HL-60 (cell line): ENCODE data around the gene KCNK18.

ENCODE experiments used
- DNase-seq, 2 experiments: peaks; one replicate each; pipeline ENCODE4 v3.0.0-alpha.2; 2010 to 2020; ENCODE audit warnings: low read depth in 1 of 2, low spot score in 1 of 2
- H3K27ac ChIP-seq: fragments of 250-450 bp; sonication (Bioruptor Pico); replicated peaks from 2 replicates; pipeline ENCODE4 v1.5.1; 2020; ENCODE audit warnings: mild to moderate bottlenecking, moderate library complexity
- H3K27me3 ChIP-seq: fragments of 250-450 bp; sonication (Bioruptor Pico); 2 replicates; pipeline ENCODE4 v1.5.1; 2021; ENCODE audit warnings: mild to moderate bottlenecking, moderate library complexity; ENCODE audit not compliant: insufficient read depth, poor library complexity, severe bottlenecking
- H3K4me3 ChIP-seq: replicated peaks from 2 replicates; pipeline ENCODE4 v1.5.1; 2011; ENCODE audit warnings: mild to moderate bottlenecking, control low read depth, low read length; ENCODE audit not compliant: insufficient read depth
- GABPA ChIP-seq: IDR thresholded peaks from 2 replicates; pipeline ENCODE4 v1.6.1; 2012; ENCODE audit warnings: low read depth
- POLR2AphosphoS5 ChIP-seq: IDR thresholded peaks from 2 replicates; pipeline ENCODE4 v1.6.1; 2012; ENCODE audit warnings: low read depth
- SPI1 ChIP-seq: IDR thresholded peaks from 2 replicates; pipeline ENCODE4 v1.6.1; 2012; ENCODE audit warnings: low read depth, mild to moderate bottlenecking, borderline replicate concordance
- TF ChIP-seq, protein P1 (sequence below): IDR thresholded peaks from one replicate; pipeline ENCODE4 v1.5.1; 2011; ENCODE audit warnings: low read length, control low read depth, inconsistent platforms; ENCODE audit not compliant: insufficient read depth
- TF ChIP-seq, protein P2 (sequence below): IDR thresholded peaks from 2 replicates; pipeline ENCODE4 v1.6.1; 2012; ENCODE audit warnings: low read depth; ENCODE audit not compliant: insufficient replicate concordance

KCNK18 gene

DNA sequence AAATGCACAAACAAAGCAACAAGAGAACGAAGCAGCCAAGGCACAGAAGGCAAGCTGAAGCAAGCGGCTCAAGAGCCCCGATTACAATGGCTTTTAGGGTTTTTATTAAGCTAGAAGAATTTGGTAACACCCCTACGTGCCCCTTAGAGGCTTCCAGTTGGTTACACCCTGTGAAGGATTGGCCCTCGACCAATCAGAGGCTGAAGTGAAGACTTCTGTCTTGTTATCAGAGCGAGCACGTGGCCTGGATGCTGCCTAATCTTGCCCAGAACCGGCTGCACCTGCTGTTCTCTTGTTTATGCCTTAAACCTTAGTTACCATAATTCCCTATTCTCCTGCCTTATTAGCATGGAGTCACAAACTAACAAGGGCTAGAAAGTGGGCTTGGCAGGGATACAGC, 21.4 kb downstream of the KCNK18 start:
- peaks cover 17% of the 10 kb centered on the region for H3K27me3 ChIP-seq

GRCh38 chr10:117221156-117221711, 23.9 kb downstream of the KCNK18 start:
- peaks cover 10% of the 10 kb centered on the region for H3K27me3 ChIP-seq
- H3K4me3 ChIP-seq: no peak overlapping the region
- DNase-seq: no peak
- TF ChIP-seq, protein P1, sequence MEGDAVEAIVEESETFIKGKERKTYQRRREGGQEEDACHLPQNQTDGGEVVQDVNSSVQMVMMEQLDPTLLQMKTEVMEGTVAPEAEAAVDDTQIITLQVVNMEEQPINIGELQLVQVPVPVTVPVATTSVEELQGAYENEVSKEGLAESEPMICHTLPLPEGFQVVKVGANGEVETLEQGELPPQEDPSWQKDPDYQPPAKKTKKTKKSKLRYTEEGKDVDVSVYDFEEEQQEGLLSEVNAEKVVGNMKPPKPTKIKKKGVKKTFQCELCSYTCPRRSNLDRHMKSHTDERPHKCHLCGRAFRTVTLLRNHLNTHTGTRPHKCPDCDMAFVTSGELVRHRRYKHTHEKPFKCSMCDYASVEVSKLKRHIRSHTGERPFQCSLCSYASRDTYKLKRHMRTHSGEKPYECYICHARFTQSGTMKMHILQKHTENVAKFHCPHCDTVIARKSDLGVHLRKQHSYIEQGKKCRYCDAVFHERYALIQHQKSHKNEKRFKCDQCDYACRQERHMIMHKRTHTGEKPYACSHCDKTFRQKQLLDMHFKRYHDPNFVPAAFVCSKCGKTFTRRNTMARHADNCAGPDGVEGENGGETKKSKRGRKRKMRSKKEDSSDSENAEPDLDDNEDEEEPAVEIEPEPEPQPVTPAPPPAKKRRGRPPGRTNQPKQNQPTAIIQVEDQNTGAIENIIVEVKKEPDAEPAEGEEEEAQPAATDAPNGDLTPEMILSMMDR: no peak
- TF ChIP-seq, protein P2, sequence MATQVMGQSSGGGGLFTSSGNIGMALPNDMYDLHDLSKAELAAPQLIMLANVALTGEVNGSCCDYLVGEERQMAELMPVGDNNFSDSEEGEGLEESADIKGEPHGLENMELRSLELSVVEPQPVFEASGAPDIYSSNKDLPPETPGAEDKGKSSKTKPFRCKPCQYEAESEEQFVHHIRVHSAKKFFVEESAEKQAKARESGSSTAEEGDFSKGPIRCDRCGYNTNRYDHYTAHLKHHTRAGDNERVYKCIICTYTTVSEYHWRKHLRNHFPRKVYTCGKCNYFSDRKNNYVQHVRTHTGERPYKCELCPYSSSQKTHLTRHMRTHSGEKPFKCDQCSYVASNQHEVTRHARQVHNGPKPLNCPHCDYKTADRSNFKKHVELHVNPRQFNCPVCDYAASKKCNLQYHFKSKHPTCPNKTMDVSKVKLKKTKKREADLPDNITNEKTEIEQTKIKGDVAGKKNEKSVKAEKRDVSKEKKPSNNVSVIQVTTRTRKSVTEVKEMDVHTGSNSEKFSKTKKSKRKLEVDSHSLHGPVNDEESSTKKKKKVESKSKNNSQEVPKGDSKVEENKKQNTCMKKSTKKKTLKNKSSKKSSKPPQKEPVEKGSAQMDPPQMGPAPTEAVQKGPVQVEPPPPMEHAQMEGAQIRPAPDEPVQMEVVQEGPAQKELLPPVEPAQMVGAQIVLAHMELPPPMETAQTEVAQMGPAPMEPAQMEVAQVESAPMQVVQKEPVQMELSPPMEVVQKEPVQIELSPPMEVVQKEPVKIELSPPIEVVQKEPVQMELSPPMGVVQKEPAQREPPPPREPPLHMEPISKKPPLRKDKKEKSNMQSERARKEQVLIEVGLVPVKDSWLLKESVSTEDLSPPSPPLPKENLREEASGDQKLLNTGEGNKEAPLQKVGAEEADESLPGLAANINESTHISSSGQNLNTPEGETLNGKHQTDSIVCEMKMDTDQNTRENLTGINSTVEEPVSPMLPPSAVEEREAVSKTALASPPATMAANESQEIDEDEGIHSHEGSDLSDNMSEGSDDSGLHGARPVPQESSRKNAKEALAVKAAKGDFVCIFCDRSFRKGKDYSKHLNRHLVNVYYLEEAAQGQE: no peak
- TF ChIP-seq POLR2AphosphoS5: no peak
- no peak for TF ChIP-seq SPI1
- TF ChIP-seq GABPA: no peak
- no peak overlapping the region for H3K27ac ChIP-seq

More for the DNA sequence above, 21.4 kb downstream of the KCNK18 start:
- no peak overlapping the region for H3K27ac ChIP-seq
- no peak for DNase-seq
- no peak for TF ChIP-seq GABPA
- no peak for TF ChIP-seq SPI1
- no peak for TF ChIP-seq POLR2AphosphoS5
- TF ChIP-seq, protein P1: no peak
- TF ChIP-seq, protein P2: no peak
- H3K4me3 ChIP-seq: no peak overlapping the region

GRCh38 chr10:117222552-117222951, 25.3 kb downstream of the KCNK18 start:
- H3K27me3 ChIP-seq: peaks cover 8% of the 10 kb centered on the region
- no peak overlapping the region for H3K27ac ChIP-seq

More at GRCh38 chr10:117222552-117222951, 25.3 kb downstream of the KCNK18 start:
- TF ChIP-seq, protein P1: no peak
- no peak for TF ChIP-seq SPI1
- TF ChIP-seq, protein P2: no peak
- no peak for TF ChIP-seq POLR2AphosphoS5
- TF ChIP-seq GABPA: no peak
- no peak for DNase-seq
- no peak overlapping the region for H3K4me3 ChIP-seq
